Measurements from ENCODE around the gene UBE2L3.

DNA sequence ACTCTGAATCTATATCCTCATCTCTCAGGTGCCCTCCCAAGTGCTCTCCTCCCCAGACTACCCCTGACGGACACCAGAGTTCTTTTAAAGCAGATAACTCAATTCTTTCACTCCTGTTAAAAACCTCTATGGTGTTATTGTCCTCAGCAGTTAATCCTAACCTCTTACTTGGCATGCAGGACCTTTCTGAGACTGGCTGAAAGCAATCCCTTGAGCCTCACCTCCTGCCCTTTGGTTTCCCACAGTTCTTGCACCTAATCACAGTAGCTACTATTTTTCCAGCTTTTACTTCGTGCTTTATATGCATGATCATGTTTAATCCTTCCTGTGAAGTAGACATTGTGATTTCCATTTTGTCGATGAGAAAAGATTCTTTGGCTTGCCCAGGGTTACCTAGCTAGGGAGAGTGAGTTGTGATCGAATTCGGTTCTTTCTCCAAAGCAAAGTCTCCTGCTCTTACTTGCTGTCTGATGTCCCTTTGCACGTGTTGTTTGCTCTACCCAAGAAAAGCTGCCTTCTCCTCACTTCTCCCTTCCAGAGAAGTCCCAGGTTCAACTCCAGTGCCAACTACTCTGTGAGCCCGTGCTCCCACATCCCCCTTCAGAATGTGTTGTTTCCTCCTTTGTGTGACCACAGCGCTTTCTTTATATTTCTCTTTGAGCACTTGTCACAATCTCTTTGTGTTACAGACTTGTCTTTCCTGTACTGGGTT lies 2.1 kb downstream of the UBE2L3 start:
- TF ChIP-seq, protein P1, sequence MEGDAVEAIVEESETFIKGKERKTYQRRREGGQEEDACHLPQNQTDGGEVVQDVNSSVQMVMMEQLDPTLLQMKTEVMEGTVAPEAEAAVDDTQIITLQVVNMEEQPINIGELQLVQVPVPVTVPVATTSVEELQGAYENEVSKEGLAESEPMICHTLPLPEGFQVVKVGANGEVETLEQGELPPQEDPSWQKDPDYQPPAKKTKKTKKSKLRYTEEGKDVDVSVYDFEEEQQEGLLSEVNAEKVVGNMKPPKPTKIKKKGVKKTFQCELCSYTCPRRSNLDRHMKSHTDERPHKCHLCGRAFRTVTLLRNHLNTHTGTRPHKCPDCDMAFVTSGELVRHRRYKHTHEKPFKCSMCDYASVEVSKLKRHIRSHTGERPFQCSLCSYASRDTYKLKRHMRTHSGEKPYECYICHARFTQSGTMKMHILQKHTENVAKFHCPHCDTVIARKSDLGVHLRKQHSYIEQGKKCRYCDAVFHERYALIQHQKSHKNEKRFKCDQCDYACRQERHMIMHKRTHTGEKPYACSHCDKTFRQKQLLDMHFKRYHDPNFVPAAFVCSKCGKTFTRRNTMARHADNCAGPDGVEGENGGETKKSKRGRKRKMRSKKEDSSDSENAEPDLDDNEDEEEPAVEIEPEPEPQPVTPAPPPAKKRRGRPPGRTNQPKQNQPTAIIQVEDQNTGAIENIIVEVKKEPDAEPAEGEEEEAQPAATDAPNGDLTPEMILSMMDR (IDR thresholded peaks at IDR 0.05) = no peak
- TF ChIP-seq EZH2 (IDR thresholded peaks at IDR 0.05; ENCODE audit: borderline replicate concordance, insufficient read depth, low read depth, low read length, poor library complexity, severe bottlenecking) = no peak
